Central memory CD8-positive, alpha-beta T cell (primary cell): ENCODE data around the gene FUZ.

Experiments used
- ATAC-seq: fragments of 150-1000 bp; cut with Tn5 transposase; replicated peaks from 2 replicates; pipeline ENCODE4 v1.10.0; 2022; ENCODE audit warnings: mild to moderate bottlenecking, moderate FRiP score, moderate number of reproducible peaks; ENCODE audit not compliant: poor library complexity, severe bottlenecking; ENCODE audit errors: extremely low read depth
- DNase-seq, 2 donors: peaks; one replicate each; pipeline ENCODE4 v3.0.0; 2021; ENCODE audit warnings: low spot score in 2 of 2
- H3K27ac Mint-ChIP-seq: one replicate; pipeline ENCODE4 v1.8.0; 2022; ENCODE audit warnings: low read depth, mild to moderate bottlenecking, moderate library complexity, mixed read lengths
- H3K27me3 Mint-ChIP-seq: one replicate; pipeline ENCODE4 v1.8.0; 2022; ENCODE audit warnings: mixed read lengths
- H3K36me3 Mint-ChIP-seq: one replicate; pipeline ENCODE4 v1.8.0; 2022; ENCODE audit warnings: mild to moderate bottlenecking, moderate library complexity, mixed read lengths; ENCODE audit not compliant: insufficient read depth
- H3K4me1 Mint-ChIP-seq: one replicate; pipeline ENCODE4 v1.8.0; 2022; ENCODE audit warnings: mixed read lengths
- H3K4me3 Mint-ChIP-seq: one replicate; pipeline ENCODE4 v1.8.0; 2022; ENCODE audit warnings: mild to moderate bottlenecking, moderate library complexity, mixed read lengths
- H3K9me3 Mint-ChIP-seq: one replicate; pipeline ENCODE4 v1.8.0; 2022; ENCODE audit warnings: mixed read lengths

FUZ gene

DNA sequence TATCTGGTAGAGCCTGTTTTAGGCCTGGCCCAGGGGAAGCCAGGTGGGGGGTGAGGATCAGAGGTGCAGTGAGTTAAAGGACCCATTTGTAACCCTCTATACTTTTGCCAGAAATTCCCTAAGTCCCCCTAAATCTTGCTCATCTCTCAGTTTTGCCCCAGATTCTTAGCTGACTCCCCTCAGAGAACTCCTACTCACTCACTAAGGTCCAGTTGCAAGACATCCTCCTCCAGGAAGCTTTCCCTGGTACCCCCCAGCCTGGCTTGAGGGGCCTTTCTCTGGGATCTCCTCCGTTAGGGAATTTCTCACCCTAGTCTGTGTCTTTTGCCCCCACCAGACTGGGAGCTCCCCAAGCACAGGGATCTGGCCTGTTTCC lies 51.9 kb downstream of the FUZ start:
- no peak overlapping the region for H3K4me3 Mint-ChIP-seq
- H3K27ac Mint-ChIP-seq = no peak overlapping the region

DNA sequence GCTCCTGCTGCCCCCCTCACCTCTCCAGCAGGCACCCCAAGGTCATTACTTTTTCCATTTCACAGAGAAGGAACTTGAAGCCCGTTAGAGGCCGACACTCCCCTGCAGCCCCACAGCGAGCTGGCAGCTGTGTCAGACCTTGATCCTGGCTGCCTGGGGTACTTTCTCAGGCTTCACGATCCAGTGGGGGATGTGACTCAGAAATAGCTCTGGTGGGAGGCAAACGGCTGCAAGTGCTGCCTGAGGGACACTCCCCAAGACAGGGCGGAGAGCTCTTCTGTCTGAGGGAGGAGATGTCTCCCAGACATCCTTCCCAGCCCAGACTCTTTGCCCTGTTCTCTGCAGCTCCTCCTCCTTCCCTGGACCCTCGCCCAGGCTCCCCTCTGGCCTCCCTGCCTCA lies 54.8 kb downstream of the FUZ start:
- Mint-ChIP-seq H3K9me3 (no peaks in the 10 kb centered on the region), H3K27ac (no peak overlapping the region), H3K27me3 (no peaks in the 10 kb centered on the region), H3K36me3 (no peaks in the 10 kb centered on the region), H3K4me1 (no peaks in the 10 kb centered on the region), H3K4me3 (no peak overlapping the region)
- DNase-seq = no peak
- no peak for ATAC-seq

More for the DNA sequence above, 51.9 kb downstream of the FUZ start:
- H3K36me3 Mint-ChIP-seq = no peaks in the 10 kb centered on the region
- ATAC-seq = no peak
- no peaks in the 10 kb centered on the region for H3K27me3 Mint-ChIP-seq
- H3K9me3 Mint-ChIP-seq = no peaks in the 10 kb centered on the region
- no peak for DNase-seq
- H3K4me1 Mint-ChIP-seq = peaks cover 4% of the 10 kb centered on the region
